COR-L47 (cell line): ENCODE measurements around the gene PRMT5.

Experiments used
- DNase-seq: peaks from one replicate; lab custom pipeline; 2025; lab: John Stamatoyannopoulos, UW

The PRMT5 gene

DNA sequence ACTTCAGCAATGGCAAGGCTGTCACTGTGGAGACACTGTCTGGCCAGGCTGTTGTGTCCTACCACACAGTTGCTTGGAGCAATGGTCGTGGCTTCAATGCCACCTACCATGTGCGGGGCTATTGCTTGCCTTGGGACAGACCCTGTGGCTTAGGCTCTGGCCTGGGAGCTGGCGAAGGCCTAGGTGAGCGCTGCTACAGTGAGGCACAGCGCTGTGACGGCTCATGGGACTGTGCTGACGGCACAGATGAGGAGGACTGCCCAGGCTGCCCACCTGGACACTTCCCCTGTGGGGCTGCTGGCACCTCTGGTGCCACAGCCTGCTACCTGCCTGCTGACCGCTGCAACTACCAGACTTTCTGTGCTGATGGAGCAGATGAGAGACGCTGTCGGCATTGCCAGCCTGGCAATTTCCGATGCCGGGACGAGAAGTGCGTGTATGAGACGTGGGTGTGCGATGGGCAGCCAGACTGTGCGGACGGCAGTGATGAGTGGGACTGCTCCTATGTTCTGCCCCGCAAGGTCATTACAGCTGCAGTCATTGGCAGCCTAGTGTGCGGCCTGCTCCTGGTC lies 53.3 kb downstream of the PRMT5 start:
- DNase-seq = no peak

DNA sequence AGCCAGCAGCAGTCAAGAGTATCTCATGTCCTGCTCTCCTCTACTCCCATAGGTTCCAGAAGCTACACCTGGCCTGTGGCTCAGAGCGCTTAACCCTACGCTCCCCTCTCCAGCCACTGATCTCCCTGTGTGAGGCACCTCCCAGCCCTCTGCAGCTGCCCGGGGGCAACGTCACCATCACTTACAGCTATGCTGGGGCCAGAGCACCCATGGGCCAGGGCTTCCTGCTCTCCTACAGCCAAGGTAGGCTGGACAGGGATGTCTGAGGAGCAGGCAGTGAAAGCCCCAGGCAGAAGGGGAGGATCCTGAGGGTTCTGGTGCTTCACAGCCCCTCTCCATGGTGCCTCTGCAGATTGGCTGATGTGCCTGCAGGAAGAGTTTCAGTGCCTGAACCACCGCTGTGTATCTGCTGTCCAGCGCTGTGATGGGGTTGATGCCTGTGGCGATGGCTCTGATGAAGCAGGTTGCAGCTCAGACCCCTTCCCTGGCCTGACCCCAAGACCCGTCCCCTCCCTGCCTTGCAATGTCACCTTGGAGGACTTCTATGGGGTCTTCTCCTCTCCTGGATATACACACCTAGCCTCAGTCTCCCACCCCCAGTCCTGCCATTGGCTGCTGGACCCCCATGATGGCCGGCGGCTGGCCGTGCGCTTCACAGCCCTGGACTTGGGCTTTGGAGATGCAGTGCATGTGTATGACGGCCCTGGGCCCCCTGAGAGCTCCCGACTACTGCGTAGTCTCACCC lies 54.0 kb downstream of the PRMT5 start:
- DNase-seq = no peak

DNA sequence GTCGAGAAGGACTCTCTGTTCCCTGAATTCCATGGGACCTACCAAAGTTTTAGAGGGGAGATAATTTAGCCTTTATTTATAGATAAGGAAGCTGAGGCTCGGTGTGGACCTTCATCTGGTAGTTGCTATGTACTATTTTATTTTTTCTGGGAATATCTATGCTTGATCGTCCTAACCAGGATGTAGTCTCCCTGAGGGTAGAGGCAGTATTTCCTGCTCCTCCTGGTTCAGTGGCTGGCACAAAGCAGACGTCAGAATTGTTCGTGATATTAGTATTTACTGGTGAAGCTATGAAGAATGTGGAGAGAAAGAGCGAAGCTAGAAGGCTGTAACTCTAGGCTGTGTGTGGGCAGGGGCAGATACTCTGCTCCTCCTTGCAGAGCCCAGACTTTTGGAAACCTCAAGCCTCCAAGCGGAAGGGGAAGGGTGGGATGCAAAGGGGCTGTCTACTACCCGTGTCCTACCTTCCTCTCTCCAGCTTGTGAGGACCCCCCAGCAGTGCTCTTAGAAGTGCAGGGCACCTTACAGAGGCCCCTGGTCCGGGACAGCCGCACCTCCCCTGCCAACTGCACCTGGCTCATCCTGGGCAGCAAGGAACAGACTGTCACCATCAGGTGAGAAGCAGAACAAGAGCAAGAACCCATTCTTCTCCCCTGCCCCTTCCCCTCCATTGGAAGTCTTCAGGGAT lies 56.2 kb downstream of the PRMT5 start:
- DNase-seq = no peak

GRCh38 chr14:22872033-22872832 lies 56.9 kb downstream of the PRMT5 start:
- DNase-seq = peak; percentile 65

- peak; percentile 51 for DNase-seq
These were observed 57.7 kb downstream of the PRMT5 start, which contains the start of gene LRP10 for GRCh38 chr14:22871224-22872032. Gene LRP10 (plus strand): TSS chr14:22871740. CDS start chr14:22872304, 564 bp downstream.

DNA sequence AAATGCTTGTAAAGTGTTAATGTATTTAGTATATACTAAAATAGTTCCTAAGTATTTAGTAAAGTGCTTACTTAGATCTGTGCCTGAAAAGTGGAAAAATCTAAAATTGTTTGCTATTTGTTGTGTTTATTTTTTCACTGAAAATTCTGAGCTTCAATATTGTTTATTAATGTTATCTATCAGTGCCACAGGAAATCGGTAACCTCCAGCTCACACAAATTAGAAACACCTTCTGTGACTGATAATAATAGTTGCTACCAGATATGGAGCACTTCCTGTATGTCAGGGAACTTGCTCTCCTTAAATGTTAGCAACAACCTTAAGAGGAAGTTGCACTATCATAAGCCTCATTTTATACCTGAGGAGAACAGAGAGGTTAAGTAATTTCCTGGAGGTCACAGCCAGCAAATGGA lies 58.4 kb downstream of the PRMT5 start:
- DNase-seq = no peak
